ENCODE measurements around the gene AOX1. TPM values are rescaled to one million over a fixed set of nuclear protein-coding genes. Genes with fewer than 3 reads are reported as not detected.

AOX1 gene
- total and polyA plus RNA-seq, 2 of the 8 experiments (the other 6 are each of a cell fraction or from before 2014, with no cell fraction given), result 5.6 to 8.3 TPM

GRCh38 chr2:200619279-200619678 lies 33.5 kb downstream of the AOX1 start:
- WGBS, 2 experiments (ENCODE audit: extremely low coverage in 1 of 2, insufficient coverage in 1 of 2, insufficient read length in 1 of 2, insufficient replicate concordance in 2 of 2, low coverage in 1 of 2, low lambda C conversion rate in 2 of 2, missing lambda C conversion rate in 1 of 2), result 80% methylated on average over 2 of the region's 2 CpGs; no CpG with 5 or more reads in 1 of the 2 experiments
- Histone ChIP-seq H2BK15ac (ENCODE audit: low read length) (no peak overlapping the region), H3K23me2 (ENCODE audit: low read depth, low read length) (no peaks in the 10 kb centered on the region), H4K20me1 (replicated peaks in 1 of 2; ENCODE audit: control insufficient read depth in 1 of 2, insufficient read depth in 2 of 2, low read length in 2 of 2) (no peaks in the 10 kb centered on the region), H3K4me2 (ENCODE audit: insufficient read depth in 1 of 2, low read depth in 2 of 2, low read length in 2 of 2) (no peak overlapping the region), H3K27ac (ENCODE audit: low read depth, low read length) (no peak overlapping the region), H3K9ac (replicated peaks in 1 of 4; ENCODE audit: extremely low read depth in 1 of 4, low read depth in 3 of 4, low read length in 3 of 4) (no peak overlapping the region), H3K18ac (ENCODE audit: extremely low read depth, low read length) (no peak overlapping the region), H4K91ac (replicated peaks; ENCODE audit: insufficient read length, low read length) (no peak overlapping the region), H2AK5ac (ENCODE audit: low read depth, low read length) (no peak overlapping the region), H2AFZ (ENCODE audit: low read length) (no peak overlapping the region), H3K36me3 (ENCODE audit: control insufficient read depth in 2 of 4, insufficient read depth in 4 of 4, low read length in 3 of 4) (no peaks in the 10 kb centered on the region), H3K9me3 (ENCODE audit: insufficient read depth in 2 of 2, low read depth in 1 of 2, low read length in 1 of 2) (no peaks in the 10 kb centered on the region), H4K5ac (ENCODE audit: insufficient read length, low read depth, low read length) (no peak overlapping the region), H3K4me3 (ENCODE audit: extremely low read depth in 1 of 4, insufficient read depth in 2 of 4, low read depth in 3 of 4, low read length in 4 of 4) (no peak overlapping the region), H2BK20ac (ENCODE audit: low read length) (no peak overlapping the region), H3K14ac (ENCODE audit: insufficient read length) (no peak overlapping the region), H2BK120ac (replicated peaks; ENCODE audit: low read depth, low read length) (no peak overlapping the region), H3K23ac (ENCODE audit: insufficient read length) (no peak overlapping the region), H2BK12ac (ENCODE audit: low read depth, low read length) (no peak overlapping the region), H3K56ac (replicated peaks; ENCODE audit: insufficient read length, low read depth, low read length) (no peak overlapping the region), H4K8ac (ENCODE audit: extremely low read depth, insufficient read depth, low read length) (0 out of 2 replicates have a peak overlapping the region, but pooled peaks have one; percentile 28), H3K27me3 (replicated peaks in 1 of 4; ENCODE audit: control insufficient read depth in 3 of 4, extremely low read depth in 1 of 4, insufficient read depth in 3 of 4, low read length in 3 of 4) (no peaks in the 10 kb centered on the region), H3K79me2 (ENCODE audit: control insufficient read depth in 1 of 2, insufficient read depth in 2 of 2, low read length in 2 of 2) (no peaks in the 10 kb centered on the region), H3K79me1 (ENCODE audit: low read depth, low read length) (no peaks in the 10 kb centered on the region), H2BK5ac (ENCODE audit: low read depth, low read length) (no peak overlapping the region), H3K4me1 (replicated peaks in 1 of 4; ENCODE audit: control insufficient read depth in 3 of 4, insufficient read depth in 4 of 4, low read length in 3 of 4) (no peaks in the 10 kb centered on the region), H3K4ac (replicated peaks; ENCODE audit: insufficient read length, low read depth, low read length) (no peak overlapping the region)
- ChIA-PET CTCF (ENCODE audit: partially characterized antibody) (interaction anchor here (0.9 to 1.0 kb wide), 2 partner anchors 86 to 101 kb away, joined by 3 read pairs; no protein-coding TSS in a partner anchor), POLR2A (ENCODE audit: partially characterized antibody) (no interaction called here)
- no peak for FAIRE-seq
- no peak for DNase-seq (ENCODE audit: low read depth in 1 of 2, low spot score in 2 of 2)
- TF ChIP-seq SIRT6 (IDR thresholded peaks at IDR 0.05; ENCODE audit: low read length) (no peak), GABPA (IDR thresholded peaks at IDR 0.05; ENCODE audit: borderline replicate concordance, insufficient read depth, low read length) (no peak), BACH1 (IDR thresholded peaks at IDR 0.05; ENCODE audit: low read length) (no peak), RBBP5 (IDR thresholded peaks at IDR 0.05; ENCODE audit: borderline replicate concordance, low read depth, low read length) (no peak), EZH2 (IDR thresholded peaks at IDR 0.05; ENCODE audit: low read depth, low read length, severe bottlenecking) (no peak), KDM4A (IDR thresholded peaks at IDR 0.05; ENCODE audit: low read depth, low read length, severe bottlenecking) (no peak), SP1 (IDR thresholded peaks at IDR 0.05; ENCODE audit: low read depth, low read length) (no peak)
